DOHH2 (cell line): ENCODE results near the gene WDR7.

ENCODE experiments used
- H3F3A ChIP-seq: fragments of 200-600 bp; sonication (generic), shearing (Covaris generic); 2 replicates; pipeline ENCODE4 v1.6.0; 2016; ENCODE audit warnings: antibody characterized with exemption, mild to moderate bottlenecking; ENCODE audit not compliant: control insufficient read depth, insufficient read depth
- H3K27ac ChIP-seq: fragments of 200-600 bp; sonication (generic); 2 replicates; pipeline ENCODE4 v1.5.1; 2014; ENCODE audit warnings: low read depth, mild to moderate bottlenecking, low read length, moderate library complexity
- H3K27me3 ChIP-seq: fragments of 200-600 bp; sonication (generic); 2 replicates; pipeline ENCODE4 v1.6.1; 2014; ENCODE audit warnings: mild to moderate bottlenecking, low read length, mixed read lengths; ENCODE audit not compliant: control insufficient read depth
- H3K36me3 ChIP-seq: fragments of 200-600 bp; sonication (generic); 2 replicates; pipeline ENCODE4 v1.6.1; 2014; ENCODE audit warnings: mild to moderate bottlenecking, low read length, moderate library complexity, mixed read lengths; ENCODE audit not compliant: control insufficient read depth
- H3K4me1 ChIP-seq: fragments of 200-600 bp; sonication (generic); 2 replicates; pipeline ENCODE4 v1.6.1; 2014; ENCODE audit warnings: mild to moderate bottlenecking, low read length, mixed read lengths; ENCODE audit not compliant: control insufficient read depth
- H3K4me2 ChIP-seq: fragments of 200-600 bp; sonication (generic); 2 replicates; pipeline ENCODE4 v1.6.0; 2014; ENCODE audit warnings: mild to moderate bottlenecking, low read length, moderate library complexity
- H3K4me3 ChIP-seq: fragments of 200-600 bp; sonication (generic); 2 replicates; pipeline ENCODE4 v1.5.1; 2014; ENCODE audit warnings: mild to moderate bottlenecking, low read length, mixed read lengths
- H3K79me2 ChIP-seq: fragments of 200-600 bp; sonication (generic); 2 replicates; pipeline ENCODE4 v1.6.1; 2014; ENCODE audit warnings: mild to moderate bottlenecking, low read length, mixed read lengths; ENCODE audit not compliant: control insufficient read depth
- H3K9me2 ChIP-seq: fragments of 200-600 bp; sonication (generic); replicated peaks from 2 replicates; pipeline ENCODE4 v1.6.1; 2014; ENCODE audit warnings: mild to moderate bottlenecking, low read length, mixed read lengths; ENCODE audit not compliant: control insufficient read depth
- H3K9me3 ChIP-seq: fragments of 200-600 bp; sonication (generic); 2 replicates; pipeline ENCODE4 v1.6.1; 2014; ENCODE audit warnings: antibody characterized with exemption, low read length, mixed read lengths; ENCODE audit not compliant: control insufficient read depth, insufficient read depth
- H4K20me1 ChIP-seq: fragments of 200-600 bp; sonication (generic); 2 replicates; pipeline ENCODE4 v1.6.0; 2014; ENCODE audit warnings: low read depth, mild to moderate bottlenecking, antibody characterized with exemption, low read length, moderate library complexity; ENCODE audit not compliant: control insufficient read depth, insufficient read depth
- CTCF ChIP-seq: fragments of 200-600 bp; sonication (generic); IDR thresholded peaks from one replicate; pipeline ENCODE4 v1.5.1; 2014; ENCODE audit warnings: antibody characterized with exemption, mild to moderate bottlenecking, low read depth, low read length; ENCODE audit not compliant: poor library complexity, severe bottlenecking
- EZH2phosphoT487 ChIP-seq: fragments of 200-600 bp; sonication (generic); IDR thresholded peaks from 2 replicates; pipeline ENCODE4 v1.6.1; 2017; ENCODE audit warnings: borderline replicate concordance, mild to moderate bottlenecking, antibody characterized with exemption, low read length, moderate library complexity, mixed read lengths

The WDR7 gene

DNA sequence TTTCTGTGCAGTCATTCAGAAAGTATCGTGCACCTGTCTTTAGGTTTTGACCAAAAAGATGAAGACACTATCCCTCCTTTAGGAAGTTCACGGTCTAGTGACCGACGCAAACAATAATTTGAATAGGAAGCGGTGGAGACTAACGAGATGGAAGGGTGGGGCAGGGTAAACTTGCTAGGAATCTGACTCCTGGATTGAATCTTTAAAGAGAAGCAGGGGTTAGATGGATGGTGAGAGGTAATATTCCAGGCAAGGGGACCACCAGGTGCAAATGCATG, 12.1 kb upstream of the WDR7 start:
- H3K79me2 ChIP-seq: peaks cover 47% of the 10 kb centered on the region
- H3K36me3 ChIP-seq: peaks cover 34% of the 10 kb centered on the region
- H3K4me2 ChIP-seq: peak overlapping the region; percentile 88
- H3K9me2 ChIP-seq: no peaks in the 10 kb centered on the region
- H4K20me1 ChIP-seq: peaks cover 4% of the 10 kb centered on the region
- H3K4me1 ChIP-seq: peaks cover 27% of the 10 kb centered on the region
- TF ChIP-seq CTCF (no peak), EZH2phosphoT487 (no peak)
- H3K27me3 ChIP-seq: no peaks in the 10 kb centered on the region
- peak overlapping the region; percentile 87 for H3K27ac ChIP-seq
- H3K4me3 ChIP-seq: peak overlapping the region; percentile 87
- H3F3A ChIP-seq: peaks cover 3% of the 10 kb centered on the region; the same call in 1 of the 2 replicates
- no peaks in the 10 kb centered on the region for H3K9me3 ChIP-seq

DNA sequence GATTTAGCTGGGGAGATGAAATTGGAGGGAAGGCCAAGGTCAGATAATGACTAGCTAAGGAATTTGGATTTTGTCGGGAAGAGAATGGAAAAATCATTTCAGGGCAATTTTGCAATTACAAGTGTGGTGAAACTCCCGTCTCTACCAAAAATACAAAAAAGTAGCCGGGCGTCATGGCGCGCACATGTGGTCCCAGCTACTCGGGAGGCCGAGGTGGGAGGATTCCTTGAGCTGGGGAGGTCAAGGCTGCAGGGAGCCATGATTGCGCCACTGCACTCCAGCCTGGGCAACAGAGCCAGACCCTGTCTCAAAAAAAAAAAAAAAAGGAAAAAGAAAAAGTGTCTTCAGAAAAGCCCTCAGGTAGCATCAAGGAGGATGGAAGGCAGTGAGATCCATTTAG, 11.6 kb upstream of the WDR7 start:
- H3K36me3 ChIP-seq: peaks cover 29% of the 10 kb centered on the region
- H3K79me2 ChIP-seq: peaks cover 42% of the 10 kb centered on the region
- H3K27me3 ChIP-seq: no peaks in the 10 kb centered on the region
- peaks cover 4% of the 10 kb centered on the region for H4K20me1 ChIP-seq
- H3K4me2 ChIP-seq: peak overlapping the region; percentile 88
- peaks cover 3% of the 10 kb centered on the region; the same call in 1 of the 2 replicates for H3F3A ChIP-seq
- H3K27ac ChIP-seq: peak overlapping the region; percentile 87
- H3K4me1 ChIP-seq: peaks cover 27% of the 10 kb centered on the region
- H3K9me3 ChIP-seq: no peaks in the 10 kb centered on the region
- TF ChIP-seq CTCF (no peak), EZH2phosphoT487 (no peak)
- no peaks in the 10 kb centered on the region for H3K9me2 ChIP-seq
- peak overlapping the region; percentile 87 for H3K4me3 ChIP-seq

GRCh38 chr18:56641714-56642337, 9.3 kb upstream of the WDR7 start:
- Histone ChIP-seq H3K4me3 (no peak overlapping the region), H3K4me2 (no peak overlapping the region), H3K36me3 (peaks cover 12% of the 10 kb centered on the region), H3F3A (peaks cover 3% of the 10 kb centered on the region; the same call in 1 of the 2 replicates), H3K79me2 (peaks cover 19% of the 10 kb centered on the region), H3K9me3 (no peaks in the 10 kb centered on the region), H4K20me1 (no peaks in the 10 kb centered on the region; the same call in 1 of the 2 replicates), H3K4me1 (peaks cover 15% of the 10 kb centered on the region), H3K27me3 (no peaks in the 10 kb centered on the region), H3K9me2 (no peaks in the 10 kb centered on the region), H3K27ac (no peak overlapping the region)
- no peak for TF ChIP-seq EZH2phosphoT487
- no peak for TF ChIP-seq CTCF
